B cell (primary cell): ENCODE measurements around the gene PCDHGC4. TPM values are rescaled to one million over a fixed set of nuclear protein-coding genes. Genes with fewer than 3 reads are reported as not detected.

Experiments used
- ATAC-seq: fragments of 200-7000 bp; cut with Tn5 transposase; one replicate; pipeline ENCODE4 v1.10.0; 2021; ENCODE audit warnings: low read depth, mild to moderate bottlenecking, moderate number of reproducible peaks, moderate library complexity
- CTCF ChIA-PET: fragments of 350-600 bp; sonication (Branson Sonifier 250); formaldehyde crosslinking; loops from one replicate; lab custom pipeline; 2021; ENCODE audit warnings: antibody characterized with exemption, inconsistent platforms; lab: Charles Lee
- POLR2A ChIA-PET: fragments of 350-600 bp; sonication (Branson Sonifier 250); formaldehyde crosslinking; loops from one replicate; lab custom pipeline; 2021; ENCODE audit warnings: antibody characterized with exemption; lab: Charles Lee
- DNase-seq: peaks from one replicate; pipeline ENCODE4 v3.0.0; 2013
- H2AFZ ChIP-seq: 2 replicates; pipeline ENCODE4 v1.6.1; 2012; ENCODE audit warnings: mild to moderate bottlenecking, low read depth, low read length; ENCODE audit not compliant: insufficient read depth, poor library complexity, severe bottlenecking
- H3K27ac ChIP-seq, 2 donors: 1 replicate in 1 of 2; 2 replicates in 1 of 2; pipeline ENCODE4 v1.5.1; 2012 to 2013; ENCODE audit warnings: low read length in 2 of 2, mild to moderate bottlenecking in 2 of 2, moderate library complexity in 1 of 2
- H3K27me3 ChIP-seq, 4 experiments: fragments of 200-600 bp in 1 of 4; sonication (generic) in 1 of 4; replicated peaks in 1 of 4; 1 replicate in 2 of 4; 2 replicates in 2 of 4; pipeline versions ENCODE4 v1.6.1 to v1.7.0; 2013 to 2016; ENCODE audit warnings: low read length in 3 of 4, mild to moderate bottlenecking in 2 of 4, mixed read lengths in 1 of 4, moderate library complexity in 1 of 4; ENCODE audit not compliant: insufficient read depth in 4 of 4, control insufficient read depth in 3 of 4; ENCODE audit errors: control extremely low read depth in 1 of 4
- H3K36me3 ChIP-seq, 2 experiments: replicated peaks in 1 of 2; 1 replicate in 1 of 2; 2 replicates in 1 of 2; pipeline versions ENCODE4 v1.6.1 to v1.7.1; 2013; ENCODE audit warnings: low read length in 1 of 2; ENCODE audit not compliant: insufficient read depth in 2 of 2, control insufficient read depth in 1 of 2; ENCODE audit errors: control extremely low read depth in 1 of 2, extremely low read depth in 1 of 2
- H3K4me1 ChIP-seq, 2 donors: fragments of 200-600 bp in 1 of 2; sonication (generic) in 1 of 2; 1 replicate in 1 of 2; 2 replicates in 1 of 2; pipeline versions ENCODE4 v1.5.1 to v1.6.1; 2013 to 2017; ENCODE audit warnings: low read length in 2 of 2; ENCODE audit not compliant: control insufficient read depth in 2 of 2, insufficient read depth in 2 of 2
- H3K4me2 ChIP-seq: replicated peaks from 2 replicates; pipeline ENCODE3; 2012; ENCODE audit warnings: mild to moderate bottlenecking, low read depth, low read length; ENCODE audit not compliant: poor library complexity, severe bottlenecking
- H3K4me3 ChIP-seq, 5 experiments: fragments of 200-600 bp in 1 of 5; sonication (generic) in 1 of 5; 1 replicate in 3 of 5; 2 replicates in 2 of 5; pipeline versions ENCODE4 v1.5.1 to v1.7.0; 2011 to 2016; ENCODE audit warnings: low read length in 4 of 5, mild to moderate bottlenecking in 4 of 5, low read depth in 2 of 5, control low read depth in 1 of 5, moderate library complexity in 1 of 5; ENCODE audit not compliant: insufficient read depth in 1 of 5; ENCODE audit errors: control extremely low read depth in 1 of 5, extremely low read depth in 1 of 5
- H3K79me2 ChIP-seq: fragments of 200-600 bp; sonication (generic); one replicate; pipeline ENCODE4 v1.6.0; 2016; ENCODE audit warnings: low read length; ENCODE audit not compliant: control insufficient read depth, insufficient read depth
- H3K9ac ChIP-seq: fragments of 200-600 bp; sonication (generic); 2 replicates; pipeline ENCODE4 v1.6.1; 2017; ENCODE audit warnings: mild to moderate bottlenecking, low read length, moderate library complexity
- H3K9me3 ChIP-seq, 3 donors: one replicate each; pipeline versions ENCODE4 v1.6.1 to v1.7.1; 2013; ENCODE audit warnings: low read length in 2 of 3; ENCODE audit not compliant: control insufficient read depth in 2 of 3, insufficient read depth in 1 of 3; ENCODE audit errors: control extremely low read depth in 1 of 3
- H4K20me1 ChIP-seq: 2 replicates; pipeline ENCODE4 v1.6.0; 2012; ENCODE audit warnings: mild to moderate bottlenecking, low read length; ENCODE audit not compliant: insufficient read depth, control insufficient read depth, poor library complexity, severe bottlenecking
- H3K27ac Mint-ChIP-seq: one replicate; pipeline ENCODE4 v1.8.0; 2021; ENCODE audit warnings: mixed read lengths
- H3K27me3 Mint-ChIP-seq: one replicate; pipeline ENCODE4 v1.8.0; 2021; ENCODE audit warnings: mixed read lengths
- H3K4me1 Mint-ChIP-seq: one replicate; pipeline ENCODE4 v1.8.0; 2021; ENCODE audit warnings: mixed read lengths
- H3K4me3 Mint-ChIP-seq: one replicate; pipeline ENCODE4 v1.8.0; 2021; ENCODE audit warnings: mixed read lengths
- H3K9me3 Mint-ChIP-seq: one replicate; pipeline ENCODE4 v1.8.0; 2022; ENCODE audit warnings: mixed read lengths; ENCODE audit not compliant: insufficient read depth
- EZH2 ChIP-seq: IDR thresholded peaks from 2 replicates; pipeline ENCODE4 v1.6.1; 2012; ENCODE audit warnings: borderline replicate concordance, low read depth, mild to moderate bottlenecking, moderate library complexity, low read length; ENCODE audit not compliant: insufficient read depth, poor library complexity, severe bottlenecking
- WGBS: methylation state at CpG from one replicate; pipeline ENCODE4 v1.1.5; 2013; ENCODE audit warnings: missing lambda C conversion rate; ENCODE audit not compliant: insufficient coverage; 5-methylcytosine and 5-hydroxymethylcytosine counted together
- intact Hi-C: fragments of 100-400 bp; cut with micrococcal nuclease; formaldehyde crosslinking; loops from one replicate; pipeline ENCODE4 v1.10.0; 2022
- polyA plus RNA-seq: library from polyadenylated mRNA; depleted of rRNA; stranded (reverse); fragments of >200 nt; gene quantifications from 2 replicates; pipeline ENCODE4 v1.2.3, GENCODE V29; 2012
- total RNA-seq, 2 donors: library from RNA; stranded (reverse); fragments of 120-200 nt in 1 of 2; gene quantifications; 1 replicate in 1 of 2; 2 replicates in 1 of 2; pipeline versions ENCODE4 v1.2.3 to v1.2.4, GENCODE V29; 2013 to 2022
- TF ChIP-seq, protein P1 (sequence below): fragments of 200-600 bp; IDR thresholded peaks from one replicate; pipeline ENCODE4 v1.8.0; 2022; ENCODE audit warnings: antibody characterized with exemption, mild to moderate bottlenecking

The PCDHGC4 gene
- total and polyA plus RNA-seq, 2 donors (not counting 1 experiment from before 2014, with no cell fraction given), result 0.09 to 0.42 TPM

DNA sequence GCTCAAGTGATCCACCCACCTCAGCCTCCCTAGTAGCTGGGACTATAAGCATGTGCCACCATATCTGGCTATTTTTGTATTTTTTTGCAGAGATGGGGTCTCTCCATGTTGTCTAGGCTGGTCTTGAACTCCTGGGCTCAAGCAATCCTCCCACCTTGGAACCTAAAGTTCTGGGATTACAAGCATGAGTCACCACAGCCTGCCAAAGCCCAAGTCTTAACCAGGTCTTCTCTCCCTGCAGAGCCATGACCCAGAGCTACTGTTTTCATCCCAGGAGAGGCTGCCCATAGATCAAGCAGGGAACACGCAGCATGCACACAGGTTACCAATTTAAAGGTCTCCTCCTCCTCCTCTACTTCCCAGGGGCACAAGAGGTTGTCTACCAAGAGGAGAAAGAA is 33.8 kb downstream of the PCDHGC4 start:
- no peak overlapping the region for H3K4me3 Mint-ChIP-seq
- no peaks in the 10 kb centered on the region for H3K9me3 ChIP-seq
- no peaks in the 10 kb centered on the region for H3K27me3 Mint-ChIP-seq
- peaks cover 2 to 84% of the 10 kb centered on the region in 2 experiments for H3K36me3 ChIP-seq
- ChIA-PET POLR2A (interaction anchor here (0.7 kb wide), 1 partner anchor 33 kb away, joined by 3 read pairs; no protein-coding TSS in a partner anchor), CTCF (interaction anchor here (0.7 to 1.5 kb wide), 4 partner anchors 89 to 338 kb away, joined by 3 to 5 read pairs (median 3); partner anchors contain the start of genes PCDHGA11, PCDHGA12 and PCDHGB5)
- H4K20me1 ChIP-seq, result peaks cover 9% of the 10 kb centered on the region
- DNase-seq (no peak), ATAC-seq (no peak)
- no peak overlapping the region for H3K4me2 ChIP-seq
- peaks cover 35% of the 10 kb centered on the region for H3K4me1 Mint-ChIP-seq
- no peak overlapping the region for H3K9ac ChIP-seq
- no peak overlapping the region for H2AFZ ChIP-seq
- H3K27ac Mint-ChIP-seq, result no peak overlapping the region
- peaks cover 18 to 37% of the 10 kb centered on the region in 2 donors for H3K4me1 ChIP-seq
- H3K79me2 ChIP-seq, result no peaks in the 10 kb centered on the region
- H3K27me3 ChIP-seq, result no peaks in the 10 kb centered on the region
- TF ChIP-seq EZH2, result no peak
- TF ChIP-seq, protein P1, sequence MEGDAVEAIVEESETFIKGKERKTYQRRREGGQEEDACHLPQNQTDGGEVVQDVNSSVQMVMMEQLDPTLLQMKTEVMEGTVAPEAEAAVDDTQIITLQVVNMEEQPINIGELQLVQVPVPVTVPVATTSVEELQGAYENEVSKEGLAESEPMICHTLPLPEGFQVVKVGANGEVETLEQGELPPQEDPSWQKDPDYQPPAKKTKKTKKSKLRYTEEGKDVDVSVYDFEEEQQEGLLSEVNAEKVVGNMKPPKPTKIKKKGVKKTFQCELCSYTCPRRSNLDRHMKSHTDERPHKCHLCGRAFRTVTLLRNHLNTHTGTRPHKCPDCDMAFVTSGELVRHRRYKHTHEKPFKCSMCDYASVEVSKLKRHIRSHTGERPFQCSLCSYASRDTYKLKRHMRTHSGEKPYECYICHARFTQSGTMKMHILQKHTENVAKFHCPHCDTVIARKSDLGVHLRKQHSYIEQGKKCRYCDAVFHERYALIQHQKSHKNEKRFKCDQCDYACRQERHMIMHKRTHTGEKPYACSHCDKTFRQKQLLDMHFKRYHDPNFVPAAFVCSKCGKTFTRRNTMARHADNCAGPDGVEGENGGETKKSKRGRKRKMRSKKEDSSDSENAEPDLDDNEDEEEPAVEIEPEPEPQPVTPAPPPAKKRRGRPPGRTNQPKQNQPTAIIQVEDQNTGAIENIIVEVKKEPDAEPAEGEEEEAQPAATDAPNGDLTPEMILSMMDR, result no peak
- intact Hi-C loops, result no loop called here
- WGBS, result 100% methylated on average over 1 of the region's 1 CpG
- no peak overlapping the region for H3K4me3 ChIP-seq
- H3K27ac ChIP-seq, result no peak overlapping the region
- H3K9me3 Mint-ChIP-seq, result no peaks in the 10 kb centered on the region

DNA sequence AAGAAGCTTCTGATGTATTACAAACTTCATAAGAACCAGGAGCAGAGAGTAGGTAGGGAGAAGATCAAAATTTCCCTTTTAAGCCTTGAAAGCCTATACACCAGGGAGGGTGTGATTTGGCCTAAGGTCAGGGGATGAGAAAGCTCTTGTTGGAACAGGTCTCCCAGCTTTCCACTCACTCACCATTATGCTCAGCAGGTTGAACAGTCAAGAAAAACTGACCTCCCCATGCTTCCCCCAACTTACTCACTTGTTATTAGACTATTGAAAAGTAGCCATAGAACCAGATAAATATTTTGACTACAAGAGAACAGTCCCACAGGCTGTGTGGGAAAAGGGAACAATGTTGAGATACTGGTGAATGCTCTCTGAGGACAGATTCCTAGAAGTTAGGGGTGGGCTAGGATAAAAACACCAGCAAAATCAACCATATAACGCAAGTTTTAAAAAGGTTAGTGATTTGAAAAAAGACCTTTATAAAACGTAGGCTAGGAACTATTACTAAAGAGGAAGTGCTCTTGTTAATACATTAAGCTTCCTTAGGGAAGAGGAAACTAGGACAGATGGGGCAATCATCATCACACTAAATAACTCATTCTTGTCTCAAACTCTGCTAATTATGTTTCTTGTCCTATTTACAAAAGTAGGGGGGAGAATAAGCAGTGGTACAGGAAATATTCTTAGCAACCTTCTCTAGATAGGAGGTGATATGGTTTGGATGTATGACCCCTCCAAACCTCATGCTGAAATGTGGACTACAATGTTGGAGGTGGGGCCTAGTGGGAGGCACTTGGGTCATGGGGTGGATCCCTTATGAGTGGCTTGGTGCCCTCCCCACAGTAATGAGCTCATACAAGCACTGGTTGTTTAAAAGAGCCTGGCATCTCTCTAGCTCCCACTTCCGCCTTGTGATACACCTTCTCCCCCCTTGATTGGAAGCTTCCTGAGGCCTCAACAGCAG is 35.1 kb downstream of the PCDHGC4 start:
- Histone ChIP-seq H2AFZ (no peak overlapping the region), H3K4me3 (no peak overlapping the region), H4K20me1 (peaks cover 11% of the 10 kb centered on the region), H3K9ac (no peak overlapping the region), H3K27ac (no peak overlapping the region), H3K4me1 (peaks cover 9 to 24% of the 10 kb centered on the region in 2 donors), H3K79me2 (no peaks in the 10 kb centered on the region), H3K36me3 (peaks cover 6 to 91% of the 10 kb centered on the region in 2 experiments), H3K27me3 (no peaks in the 10 kb centered on the region), H3K9me3 (no peaks in the 10 kb centered on the region), H3K4me2 (no peak overlapping the region)
- no peak for DNase-seq
- ATAC-seq, result no peak
- CTCF ChIA-PET, result interaction anchor here (1.2 to 11.5 kb wide), 4 partner anchors 9 to 99 kb away, joined by 4 to 176 read pairs (median 8); partner anchors contain the start of genes PCDHGA11 and PCDHGA12
- no peaks in the 10 kb centered on the region for H3K9me3 Mint-ChIP-seq
- H3K4me3 Mint-ChIP-seq, result no peak overlapping the region
- H3K27me3 Mint-ChIP-seq, result no peaks in the 10 kb centered on the region
- H3K4me1 Mint-ChIP-seq, result peaks cover 30% of the 10 kb centered on the region
- intact Hi-C loops, result no loop called here
- POLR2A ChIA-PET, result interaction anchor here (0.7 kb wide), 1 partner anchor 99 kb away, joined by 3 read pairs; the partner anchor contains the start of gene DIAPH1
- WGBS, result 100% methylated on average over 1 of the region's 3 CpGs
- TF ChIP-seq EZH2, result no peak
- TF ChIP-seq, protein P1, result no peak
- H3K27ac Mint-ChIP-seq, result no peak overlapping the region
